Fibroblast of peridontal ligament (primary cell): Measurements from ENCODE around the gene HBG1.

Experiments
- DNase-seq: peaks from one replicate; pipeline ENCODE4 v3.0.0-alpha.2; 2010; ENCODE audit errors: extremely low read depth

HBG1 gene

GRCh38 chr11:5227681-5228080 lies 22.0 kb downstream of the HBG1 start:
- no peak for DNase-seq

- DNase-seq, result no peak
These were observed 22.8 kb downstream of the HBG1 start, which contains the start of gene HBB for GRCh38 chr11:5226732-5227310. Gene HBB (minus strand): TSS chr11:5227071. CDS start chr11:5227021, 50 bp downstream.

GRCh38 chr11:5225480-5225871 lies 24.2 kb downstream of the HBG1 start:
- no peak for DNase-seq

GRCh38 chr11:5224538-5225479 lies 24.8 kb downstream of the HBG1 start:
- DNase-seq, result no peak

- no peak for DNase-seq
These were observed 26.0 kb downstream of the HBG1 start for GRCh38 chr11:5223686-5224085.

- no peak for DNase-seq
These were observed 26.5 kb downstream of the HBG1 start for GRCh38 chr11:5223146-5223545.

- no peak for DNase-seq
These were observed 39.2 kb downstream of the HBG1 start for GRCh38 chr11:5210376-5210885.

GRCh38 chr11:5204787-5205186 lies 44.9 kb downstream of the HBG1 start:
- peak; percentile 87 for DNase-seq

GRCh38 chr11:5203366-5203765 lies 46.3 kb downstream of the HBG1 start:
- DNase-seq, result peak; percentile 77

- DNase-seq, result no peak
These were observed 49.1 kb downstream of the HBG1 start, which contains the start of gene OR51V1 for GRCh38 chr11:5200582-5200981. Gene OR51V1 (minus strand): TSS chr11:5200682. CDS start chr11:5200682, 0 bp downstream.

- no peak for DNase-seq
These were observed 51.4 kb downstream of the HBG1 start for GRCh38 chr11:5198285-5198684.
